ENCODE data around the gene GOSR1. TPM values are rescaled to one million over a fixed set of nuclear protein-coding genes. Genes with fewer than 3 reads are reported as not detected.

GOSR1 gene
- total RNA-seq, 2 donors from 2014 or later, result 48.7 to 53.9 TPM

- H3K27ac ChIP-seq, result no peak overlapping the region
- peaks cover 6% of the 10 kb centered on the region for H3K4me1 ChIP-seq
- no peaks in the 10 kb centered on the region for H3K9me3 ChIP-seq
- no peak overlapping the region for H3K4me3 ChIP-seq
- no peaks in the 10 kb centered on the region for H3K27me3 ChIP-seq
- no peak for TF ChIP-seq CTCF (IDR thresholded peaks at IDR 0.05)
- H3K9ac ChIP-seq (ENCODE audit: low read depth in 2 of 2, low read length in 2 of 2), result no peak overlapping the region
- intact Hi-C loops (cut with DNase I), result no loop called here
- no peaks in the 10 kb centered on the region for H3K36me3 ChIP-seq
- no peak for DNase-seq
Measured at GRCh38 chr17:30482555-30482954, 5.3 kb downstream of the GOSR1 start.

- TF ChIP-seq CTCF (IDR thresholded peaks at IDR 0.05), result no peak
- intact Hi-C loops (cut with DNase I), result no loop called here
- peaks cover 4% of the 10 kb centered on the region for H3K4me1 ChIP-seq
- no peaks in the 10 kb centered on the region for H3K27me3 ChIP-seq
- H3K36me3 ChIP-seq, result no peaks in the 10 kb centered on the region
- H3K27ac ChIP-seq, result no peak overlapping the region
- no peaks in the 10 kb centered on the region for H3K9me3 ChIP-seq
- no peak for DNase-seq
- H3K4me3 ChIP-seq, result no peak overlapping the region
- no peak overlapping the region for H3K9ac ChIP-seq (ENCODE audit: low read depth in 2 of 2, low read length in 2 of 2)
Measured at GRCh38 chr17:30483159-30483558, 6.0 kb downstream of the GOSR1 start.

- no peaks in the 10 kb centered on the region for H3K4me1 ChIP-seq
- H3K27me3 ChIP-seq, result no peaks in the 10 kb centered on the region
- peaks cover 8% of the 10 kb centered on the region for H3K36me3 ChIP-seq
- no peak for TF ChIP-seq CTCF (IDR thresholded peaks at IDR 0.05)
- intact Hi-C loops (cut with DNase I), result no loop called here
- H3K9ac ChIP-seq (ENCODE audit: low read depth in 2 of 2, low read length in 2 of 2), result no peak overlapping the region
- DNase-seq, result no peak
- H3K27ac ChIP-seq, result no peak overlapping the region
- H3K4me3 ChIP-seq, result no peak overlapping the region
- H3K9me3 ChIP-seq, result no peaks in the 10 kb centered on the region
Measured at GRCh38 chr17:30493780-30494179, 16.6 kb downstream of the GOSR1 start.

- Histone ChIP-seq H3K9ac (ENCODE audit: low read depth in 2 of 2, low read length in 2 of 2) (no peak overlapping the region), H3K27me3 (no peaks in the 10 kb centered on the region), H3K36me3 (peaks cover 8% of the 10 kb centered on the region), H3K9me3 (no peaks in the 10 kb centered on the region), H3K4me1 (no peaks in the 10 kb centered on the region), H3K27ac (no peak overlapping the region), H3K4me3 (no peak overlapping the region)
- no peak for DNase-seq
- intact Hi-C loops (cut with DNase I), result no loop called here
- TF ChIP-seq CTCF (IDR thresholded peaks at IDR 0.05), result no peak
Measured at GRCh38 chr17:30495586-30495985, 18.4 kb downstream of the GOSR1 start.

GRCh38 chr17:30503558-30503957, 26.4 kb downstream of the GOSR1 start:
- no peak overlapping the region for H3K27ac ChIP-seq
- no peaks in the 10 kb centered on the region for H3K9me3 ChIP-seq
- no peak for TF ChIP-seq CTCF (IDR thresholded peaks at IDR 0.05)
- no peaks in the 10 kb centered on the region for H3K27me3 ChIP-seq
- no peak overlapping the region for H3K4me3 ChIP-seq
- DNase-seq, result no peak
- intact Hi-C loops (cut with DNase I), result no loop called here
- H3K9ac ChIP-seq (ENCODE audit: low read depth in 2 of 2, low read length in 2 of 2), result no peak overlapping the region
- no peaks in the 10 kb centered on the region for H3K4me1 ChIP-seq
- H3K36me3 ChIP-seq, result peaks cover 7% of the 10 kb centered on the region

Measured in colonic mucosa (tissue), 4 donors.